NOMO-1 treated with dmso at 0.1 percent for 144 hours (cell line): ENCODE data around the gene RNU1-3.
"Not testable (repeated sequence)": the region's sequence is repeated elsewhere in the genome, so short reads cannot be mapped to it uniquely, and the experiment has no call there.

Source experiments
- DNase-seq: peaks from one replicate; lab custom pipeline; 2025; ENCODE audit not compliant: unreplicated experiment; lab: John Stamatoyannopoulos, UW

Gene RNU1-3

DNA sequence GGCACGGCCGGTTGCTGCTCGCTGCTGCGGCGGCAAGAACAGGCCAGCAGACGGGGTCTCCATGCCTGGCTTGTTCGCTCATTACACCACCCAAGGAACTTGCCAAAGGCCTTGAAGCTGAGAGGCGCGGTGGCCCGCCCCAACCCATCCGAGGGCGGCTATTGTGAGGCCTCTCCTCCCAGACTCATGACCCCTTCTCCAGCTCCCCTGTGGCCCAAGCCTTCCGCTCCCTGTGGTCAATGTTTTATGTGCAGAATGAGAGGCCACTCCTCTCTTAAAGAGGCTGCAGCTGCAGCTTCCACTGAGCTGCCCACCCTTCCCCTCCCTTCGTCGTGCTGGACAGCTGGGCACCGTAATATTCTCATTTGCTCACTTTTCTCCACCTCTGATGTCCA, 27.6 kb upstream of the RNU1-3 start:
- DNase-seq, result not testable (repeated sequence)

DNA sequence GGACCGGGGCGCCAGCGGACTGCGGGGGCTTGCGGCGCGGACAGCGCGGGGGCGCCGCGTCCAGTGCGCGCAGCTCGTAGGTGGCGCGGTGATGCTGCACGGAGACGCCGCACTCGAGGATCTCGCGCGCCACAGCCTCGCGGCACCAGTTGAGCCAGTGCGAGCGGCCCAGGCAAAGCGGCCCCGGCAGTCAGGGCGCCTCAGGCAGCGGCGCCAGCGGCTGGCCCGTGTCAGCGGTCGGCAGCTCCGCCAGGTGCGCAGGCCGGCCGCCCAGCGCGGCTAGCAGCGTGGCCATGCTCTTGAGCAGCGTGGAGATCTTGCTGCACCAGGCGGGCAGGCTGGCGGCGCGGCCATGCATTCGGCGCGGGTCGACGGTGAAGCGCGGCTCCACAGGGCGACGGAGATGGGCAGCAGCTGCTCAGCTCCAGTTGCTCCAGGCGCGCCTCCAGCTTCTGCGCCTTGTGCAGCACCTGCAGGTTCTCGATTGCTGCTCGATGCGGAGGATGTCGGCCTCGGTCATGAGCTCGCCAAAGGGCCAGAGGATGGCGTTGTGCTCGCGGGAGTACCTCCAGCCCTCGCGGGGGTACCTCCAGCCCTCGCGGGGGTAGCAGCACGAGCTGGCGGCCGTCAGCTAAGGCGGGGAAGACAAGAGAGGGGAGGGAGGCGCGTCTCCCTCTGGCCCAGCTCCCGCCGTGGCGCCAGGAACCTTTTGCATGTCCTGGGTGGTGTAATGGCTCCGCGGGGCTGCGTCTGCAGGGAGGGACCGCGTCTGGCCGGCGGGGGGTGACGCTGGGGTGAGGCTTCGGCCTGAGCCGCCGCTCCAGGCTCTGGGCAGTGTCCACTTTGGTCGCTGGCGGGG, 26.9 kb upstream of the RNU1-3 start:
- not testable (repeated sequence) for DNase-seq

DNA sequence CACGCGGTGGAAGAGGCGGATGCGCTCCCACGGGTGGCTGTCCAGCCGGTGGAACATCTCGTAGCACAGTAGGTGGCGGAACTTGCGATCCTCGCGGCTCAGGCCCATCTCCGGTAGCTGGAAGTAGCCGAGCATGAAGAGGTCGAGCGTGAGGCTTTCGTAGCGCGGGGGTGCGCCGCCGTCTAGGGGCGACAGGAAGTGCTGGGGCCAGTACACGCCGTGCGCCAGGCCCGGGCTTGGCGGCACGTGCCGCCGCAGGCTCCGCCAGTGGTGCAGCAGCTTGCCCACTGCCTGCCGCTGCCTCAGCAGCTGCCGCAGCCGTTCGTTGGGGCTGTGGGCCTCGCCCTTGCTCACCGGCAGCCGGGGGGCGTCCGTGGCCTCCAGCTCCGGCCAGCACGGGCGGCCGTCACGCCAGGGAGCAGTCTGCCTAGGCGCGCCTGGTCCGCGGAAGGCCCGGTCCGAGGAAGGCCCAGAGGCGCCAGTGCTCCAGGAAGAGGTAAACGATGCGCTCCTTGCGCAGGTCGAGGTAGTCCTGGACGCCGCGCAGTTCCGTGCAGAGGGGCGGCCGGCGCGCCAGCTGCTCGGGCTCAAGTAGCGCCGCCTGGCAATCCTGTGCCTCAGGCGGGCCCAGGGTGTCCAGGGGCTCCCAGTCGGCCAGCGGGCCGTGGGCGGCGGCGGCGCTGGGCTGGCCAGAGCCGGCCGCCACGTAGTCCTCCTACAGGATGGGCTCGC, 26.1 kb upstream of the RNU1-3 start:
- DNase-seq, result not testable (repeated sequence)

GRCh38 chr1:16692283-16692682, 25.5 kb upstream of the RNU1-3 start:
- DNase-seq, result not testable (repeated sequence)

DNA sequence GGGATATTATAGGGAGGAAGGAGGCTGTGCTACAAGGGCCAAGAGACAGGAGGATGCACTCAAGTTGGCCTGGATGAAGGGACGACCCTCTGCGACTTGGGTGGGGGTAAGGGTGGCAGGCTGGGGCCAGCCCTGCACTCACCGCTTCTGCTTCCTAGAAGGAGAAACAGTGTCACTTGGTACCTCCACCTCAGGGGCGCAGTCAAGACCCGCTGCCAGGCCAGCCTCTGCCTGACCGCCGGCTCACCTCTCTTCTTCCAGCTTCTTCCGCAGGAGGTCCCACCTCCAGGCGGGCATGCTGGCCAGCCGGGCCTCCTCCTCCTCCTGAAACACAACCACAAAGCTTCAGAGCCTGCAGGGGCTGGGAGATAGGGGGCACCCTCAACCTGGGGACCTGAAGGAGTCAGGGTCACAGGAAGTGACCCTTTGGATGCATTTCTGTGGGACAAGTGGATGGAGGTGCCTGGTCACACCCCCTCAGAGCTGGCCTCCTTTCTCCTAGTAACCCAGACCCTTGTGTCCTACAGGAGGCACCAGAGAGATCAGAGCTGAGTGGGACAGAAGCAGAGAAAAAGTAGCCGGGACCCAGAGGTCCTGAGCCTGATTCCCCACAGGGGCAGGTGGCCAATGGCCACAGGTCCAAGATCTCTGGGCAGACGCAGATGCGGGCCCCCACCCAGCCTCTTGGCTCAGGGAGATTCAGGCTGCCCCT, 24.4 kb upstream of the RNU1-3 start:
- DNase-seq, result not testable (repeated sequence)

- DNase-seq, result not testable (repeated sequence)
These were observed 20.5 kb upstream of the RNU1-3 start for GRCh38 chr1:16687132-16687800.

DNA sequence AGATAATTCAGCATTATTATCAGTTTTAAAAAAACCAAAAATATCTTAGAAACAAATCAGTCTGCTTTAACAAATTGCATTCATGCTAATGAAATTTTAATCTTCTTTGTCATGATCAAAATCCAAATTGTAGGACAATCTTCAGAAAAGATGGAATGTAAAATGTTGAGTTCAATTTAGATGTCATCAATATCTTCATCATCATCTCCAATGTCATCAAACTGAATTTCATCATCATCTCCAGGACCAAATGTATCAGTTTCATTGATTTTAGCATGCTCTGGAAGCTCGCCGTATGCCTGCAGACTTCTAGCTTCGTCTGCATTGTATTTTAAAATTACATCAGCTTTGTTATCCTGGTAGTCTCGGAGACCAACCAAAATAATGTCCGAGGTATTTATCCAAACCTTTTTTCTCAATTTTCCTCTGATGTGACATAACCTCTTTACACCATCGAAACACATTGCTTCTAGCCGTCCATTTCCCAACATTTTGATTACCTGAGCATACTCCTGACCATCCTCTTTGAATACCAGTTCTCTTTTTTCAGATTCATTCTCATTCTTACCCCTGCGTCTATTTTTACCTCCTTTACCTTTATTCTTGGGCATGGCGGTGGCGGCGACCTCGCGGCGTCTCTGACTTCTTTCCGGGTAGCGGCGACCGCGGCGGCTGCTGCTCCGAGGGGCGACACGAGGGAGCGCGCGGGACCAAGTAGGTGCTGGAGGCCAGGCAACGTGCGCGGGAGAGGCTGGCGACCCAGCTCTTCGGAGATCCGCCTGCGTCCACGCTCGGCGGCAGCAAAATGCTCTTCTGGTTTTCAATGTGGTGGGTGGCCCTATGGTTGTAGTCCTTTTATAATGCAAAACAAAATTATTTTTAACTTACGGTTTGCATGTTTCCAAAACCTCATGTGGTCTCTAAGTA, 19.0 kb upstream of the RNU1-3 start:
- DNase-seq, result not testable (repeated sequence)

DNA sequence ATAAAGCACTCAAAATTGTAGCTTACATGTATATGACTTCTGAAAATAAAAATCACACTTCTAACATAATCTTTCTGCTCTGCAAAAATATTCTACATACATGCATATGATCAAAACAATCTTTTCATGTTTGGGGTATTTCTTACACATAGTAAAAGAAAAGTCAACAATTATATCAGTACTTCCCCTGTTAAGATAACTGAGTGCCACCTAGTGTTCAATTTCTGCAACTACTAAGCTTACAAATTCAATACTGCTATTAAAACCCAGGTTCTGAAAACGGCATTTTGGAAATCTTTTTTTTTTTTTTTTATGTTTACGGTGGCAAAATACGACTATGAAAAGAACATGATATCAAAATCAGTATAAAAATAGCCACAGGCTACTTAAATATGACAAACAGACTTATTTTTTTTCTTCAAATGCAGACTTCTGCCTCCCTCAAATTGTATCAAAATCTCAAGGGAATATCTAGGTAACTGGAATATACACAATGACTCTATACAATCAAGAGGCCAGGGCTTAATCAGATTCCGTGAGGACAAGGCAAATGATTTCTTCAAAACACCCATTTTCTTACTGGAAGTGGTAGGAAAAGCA, 18.1 kb upstream of the RNU1-3 start:
- DNase-seq, result not testable (repeated sequence)

DNA sequence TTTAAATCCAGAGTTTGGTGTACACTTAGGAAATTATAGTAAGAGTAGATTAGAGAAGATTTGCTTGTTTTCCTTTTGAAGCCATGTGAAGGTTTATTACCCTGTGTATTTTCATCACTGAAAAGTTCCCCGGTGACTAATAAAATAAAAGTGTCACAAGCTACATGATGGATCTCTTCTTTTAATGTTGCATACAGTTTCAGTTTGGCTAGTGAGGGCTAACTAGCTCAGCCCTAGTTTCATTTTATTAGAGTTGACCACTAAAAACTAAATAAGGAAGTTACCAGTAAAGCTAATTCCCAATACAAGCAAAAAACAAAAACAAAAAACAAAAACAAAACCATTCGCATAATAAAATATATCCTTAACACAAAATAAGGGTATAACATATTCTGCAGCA, 17.4 kb upstream of the RNU1-3 start:
- DNase-seq, result not testable (repeated sequence)

DNA sequence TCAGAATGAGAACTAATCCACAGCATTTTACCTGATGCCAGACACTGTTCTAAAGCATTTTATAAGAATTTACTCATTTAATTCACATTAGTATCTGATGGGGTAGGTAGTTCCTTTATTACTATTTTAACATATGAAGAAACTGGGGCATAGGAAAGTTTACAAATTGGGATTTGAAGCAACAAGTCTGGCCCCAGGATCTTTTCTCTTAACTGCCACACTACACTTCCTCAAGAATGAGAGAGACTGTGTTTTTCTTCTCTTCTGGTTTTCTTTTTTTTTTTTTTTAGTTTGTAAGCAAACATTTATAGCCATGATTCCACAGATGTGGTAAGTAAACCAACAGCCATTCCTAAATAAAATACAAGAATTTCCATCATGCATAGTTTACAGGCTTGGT, 16.1 kb upstream of the RNU1-3 start:
- DNase-seq, result not testable (repeated sequence)

DNA sequence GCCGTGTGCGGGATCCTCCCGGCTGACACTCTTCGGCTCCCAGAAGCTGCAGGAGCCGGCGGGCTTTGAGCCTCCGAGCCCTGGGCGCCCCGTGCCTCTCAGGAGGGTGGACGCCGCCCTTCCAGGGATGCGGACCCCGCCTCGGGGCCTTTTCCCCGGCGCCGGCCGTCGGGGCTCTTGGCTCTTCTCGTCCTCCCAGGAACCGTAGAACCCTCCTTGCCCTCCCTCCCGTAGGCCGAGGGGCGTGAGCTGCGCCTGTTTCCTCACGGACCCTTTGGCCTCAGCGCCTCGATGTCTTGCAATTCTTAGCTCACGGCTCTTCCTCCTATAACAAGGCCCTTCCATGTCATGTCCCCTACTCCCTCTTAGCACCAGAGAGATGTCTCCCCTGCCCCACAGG, 13.6 kb upstream of the RNU1-3 start:
- DNase-seq, result not testable (repeated sequence)

GRCh38 chr1:16677552-16678431, 11.0 kb upstream of the RNU1-3 start:
- peak; percentile 62 for DNase-seq

- DNase-seq, result peak; percentile 37
These were observed 10.1 kb upstream of the RNU1-3 start for GRCh38 chr1:16676661-16677523.

- DNase-seq, result not testable (repeated sequence)
These were observed 8.4 kb upstream of the RNU1-3 start for GRCh38 chr1:16675118-16675510.

- not testable (repeated sequence) for DNase-seq
These were observed 7.2 kb upstream of the RNU1-3 start for GRCh38 chr1:16673976-16674375.

- not testable (repeated sequence) for DNase-seq
These were observed 912 bp downstream of the RNU1-3 start for GRCh38 chr1:16665836-16666235.

DNA sequence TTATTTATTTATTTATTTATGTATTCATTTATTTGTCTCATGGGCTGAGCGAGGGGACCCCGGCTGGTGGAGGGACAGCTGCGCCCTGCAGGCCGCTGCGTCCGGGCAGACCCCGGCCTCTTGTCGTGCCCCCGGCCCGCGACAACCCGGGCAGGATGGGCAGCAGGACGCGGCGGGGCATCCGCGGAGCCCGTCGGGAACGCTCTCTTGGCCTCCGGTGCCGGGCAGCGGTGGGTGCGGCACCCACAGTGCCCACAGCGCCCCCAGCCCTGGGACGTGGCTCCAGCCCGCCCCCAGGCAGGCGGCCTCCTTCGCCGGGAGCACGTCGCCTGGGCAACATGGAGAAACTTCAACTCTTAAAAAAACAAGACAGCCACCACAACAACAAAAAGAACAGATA, 8.5 kb downstream of the RNU1-3 start:
- DNase-seq, result not testable (repeated sequence)
